ENCODE data around the gene AHRR. TPM values are rescaled to one million over a fixed set of nuclear protein-coding genes. Genes with fewer than 3 reads are reported as not detected.

AHRR gene
- total RNA-seq, 1 donor from 2014 or later = 0.29 TPM

DNA sequence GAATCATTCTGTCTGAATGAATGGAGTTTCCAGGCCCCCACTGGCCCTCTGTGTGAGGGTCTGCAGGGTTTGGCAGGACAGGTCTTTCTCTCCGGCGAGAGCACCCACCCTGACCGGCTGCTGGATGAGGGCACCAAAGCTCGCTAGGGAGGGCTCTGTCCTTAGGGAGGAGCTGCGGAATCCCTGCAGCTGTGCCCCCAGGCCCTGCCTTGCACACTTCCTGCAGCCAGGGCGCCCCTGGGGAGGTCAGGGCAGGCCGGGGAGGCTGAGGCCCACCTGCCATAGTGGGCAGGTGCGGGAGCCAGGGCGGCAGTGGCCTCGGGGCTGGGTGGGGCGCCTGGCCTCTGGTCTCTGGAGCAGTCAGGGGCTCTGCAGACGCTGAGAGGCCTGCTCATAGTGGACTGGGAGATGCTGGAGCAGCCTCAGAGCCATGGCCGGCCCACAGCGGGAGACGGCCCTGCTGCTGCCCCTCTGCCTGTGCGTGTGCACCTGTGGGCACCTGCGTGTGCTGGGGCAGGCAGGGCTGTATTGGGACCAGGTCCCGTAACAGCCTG lies 157.5 kb downstream of the AHRR start:
- DNase-seq (ENCODE audit: low read depth) = no peak
- TF ChIP-seq, protein P1, sequence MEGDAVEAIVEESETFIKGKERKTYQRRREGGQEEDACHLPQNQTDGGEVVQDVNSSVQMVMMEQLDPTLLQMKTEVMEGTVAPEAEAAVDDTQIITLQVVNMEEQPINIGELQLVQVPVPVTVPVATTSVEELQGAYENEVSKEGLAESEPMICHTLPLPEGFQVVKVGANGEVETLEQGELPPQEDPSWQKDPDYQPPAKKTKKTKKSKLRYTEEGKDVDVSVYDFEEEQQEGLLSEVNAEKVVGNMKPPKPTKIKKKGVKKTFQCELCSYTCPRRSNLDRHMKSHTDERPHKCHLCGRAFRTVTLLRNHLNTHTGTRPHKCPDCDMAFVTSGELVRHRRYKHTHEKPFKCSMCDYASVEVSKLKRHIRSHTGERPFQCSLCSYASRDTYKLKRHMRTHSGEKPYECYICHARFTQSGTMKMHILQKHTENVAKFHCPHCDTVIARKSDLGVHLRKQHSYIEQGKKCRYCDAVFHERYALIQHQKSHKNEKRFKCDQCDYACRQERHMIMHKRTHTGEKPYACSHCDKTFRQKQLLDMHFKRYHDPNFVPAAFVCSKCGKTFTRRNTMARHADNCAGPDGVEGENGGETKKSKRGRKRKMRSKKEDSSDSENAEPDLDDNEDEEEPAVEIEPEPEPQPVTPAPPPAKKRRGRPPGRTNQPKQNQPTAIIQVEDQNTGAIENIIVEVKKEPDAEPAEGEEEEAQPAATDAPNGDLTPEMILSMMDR (conservative IDR thresholded peaks at IDR 0.05; ENCODE audit: low read depth, low read length) = no peak
- no peak overlapping the region for H3K4me3 ChIP-seq (ENCODE audit: low read depth, low read length)

DNA sequence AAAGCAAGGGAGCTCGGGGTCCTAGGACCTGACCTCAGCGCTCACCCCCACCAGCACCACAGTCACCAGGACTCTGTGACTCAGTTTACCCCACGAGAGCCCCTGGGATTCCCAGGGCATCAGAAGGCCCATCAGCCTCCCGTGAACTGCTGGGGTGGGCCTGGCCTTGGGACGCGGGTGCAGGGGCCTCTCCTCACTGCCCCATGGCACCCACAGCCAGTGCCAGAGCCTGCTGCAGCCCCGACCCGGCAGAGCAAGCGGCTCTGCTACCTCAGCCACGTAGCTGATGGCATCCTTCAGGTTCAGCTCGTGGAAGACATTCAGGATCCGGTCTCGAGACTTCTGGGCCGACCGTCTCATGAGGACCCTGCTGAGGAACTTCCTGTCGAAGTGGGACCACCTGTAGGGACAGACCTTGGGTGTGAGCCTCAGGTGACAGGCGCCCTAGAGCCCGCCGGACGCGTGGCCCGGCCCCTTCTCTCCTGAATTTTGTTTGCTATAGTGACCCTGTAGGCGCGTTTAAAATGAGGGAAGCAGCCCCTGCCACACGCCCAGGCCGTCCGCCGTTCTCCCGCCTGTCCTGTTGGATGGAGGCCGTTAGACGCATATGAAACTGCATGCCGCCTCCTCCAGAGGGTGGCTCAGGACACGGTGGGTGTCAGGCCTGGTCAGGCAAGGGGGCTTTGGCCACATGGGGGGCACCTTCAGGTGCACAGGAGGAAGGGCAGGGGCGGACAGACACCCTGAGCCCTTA lies 158.2 kb downstream of the AHRR start:
- TF ChIP-seq, protein P1 (conservative IDR thresholded peaks at IDR 0.05; ENCODE audit: low read depth, low read length) = no peak
- DNase-seq (ENCODE audit: low read depth) = no peak
- H3K4me3 ChIP-seq (ENCODE audit: low read depth, low read length) = no peak overlapping the region

DNA sequence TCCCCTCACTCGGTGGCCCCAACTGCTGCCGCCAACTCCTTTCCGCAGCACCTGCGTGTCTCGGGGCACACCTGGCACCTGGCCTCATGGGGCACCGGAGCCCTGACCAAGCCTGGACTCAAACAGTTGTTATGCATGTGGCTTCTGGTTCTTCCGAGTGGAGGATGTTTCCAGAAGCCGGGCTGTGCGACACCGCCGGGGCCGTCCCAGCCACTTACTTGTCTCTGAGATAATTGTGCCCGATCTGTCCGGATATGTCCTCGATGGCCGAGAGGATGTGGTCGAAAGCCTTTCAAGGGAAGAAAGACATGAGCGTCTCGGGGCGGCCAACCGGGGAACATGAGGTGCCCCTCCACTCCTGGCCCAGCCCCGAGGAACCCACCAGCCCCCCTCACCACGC lies 159.8 kb downstream of the AHRR start:
- TF ChIP-seq, protein P1 (conservative IDR thresholded peaks at IDR 0.05; ENCODE audit: low read depth, low read length) = no peak
- H3K4me3 ChIP-seq (ENCODE audit: low read depth, low read length) = no peak overlapping the region
- no peak for DNase-seq (ENCODE audit: low read depth)

DNA sequence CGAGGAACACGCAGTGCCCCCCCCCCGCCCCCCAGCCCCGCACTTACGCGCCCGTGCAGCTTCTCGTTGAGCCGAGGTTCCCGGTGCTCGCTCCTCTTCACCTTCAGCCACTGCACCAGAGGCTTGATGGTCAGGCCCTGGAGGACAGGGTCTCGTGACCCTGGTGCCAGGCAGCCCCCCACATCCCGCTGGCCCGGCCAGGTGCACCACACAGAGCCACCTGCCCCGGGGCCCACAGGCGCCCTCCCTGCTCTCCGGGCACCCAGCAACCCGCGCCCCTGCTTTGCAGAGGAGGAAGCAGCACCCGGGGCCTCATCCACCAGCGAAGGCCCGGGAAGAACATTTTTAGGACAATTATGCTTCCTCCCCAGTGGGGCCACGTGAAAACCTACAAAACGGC lies 160.5 kb downstream of the AHRR start:
- no peak overlapping the region for H3K4me3 ChIP-seq (ENCODE audit: low read depth, low read length)
- TF ChIP-seq, protein P1 (conservative IDR thresholded peaks at IDR 0.05; ENCODE audit: low read depth, low read length) = no peak
- DNase-seq (ENCODE audit: low read depth) = no peak

DNA sequence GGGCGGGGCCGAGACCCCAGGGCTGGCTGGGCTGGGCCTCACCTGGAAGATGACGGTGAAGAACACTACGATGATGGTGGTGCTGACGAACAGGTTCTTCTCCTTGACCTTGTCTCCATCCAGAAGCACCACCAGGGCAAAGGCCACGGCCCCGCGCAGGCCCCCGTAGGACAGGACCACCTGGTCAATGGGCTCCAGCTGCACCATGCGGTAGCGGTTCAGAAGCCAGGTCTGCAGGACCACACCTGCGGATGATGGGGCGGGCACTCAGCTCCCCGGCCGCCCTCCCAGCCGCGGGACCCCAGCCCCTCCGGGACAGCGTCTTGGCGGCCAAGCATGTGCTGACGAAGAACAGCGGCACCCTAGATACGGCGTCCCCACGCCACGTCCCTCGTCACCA lies 161.0 kb downstream of the AHRR start:
- no peak for DNase-seq (ENCODE audit: low read depth)
- no peak overlapping the region for H3K4me3 ChIP-seq (ENCODE audit: low read depth, low read length)
- TF ChIP-seq, protein P1 (conservative IDR thresholded peaks at IDR 0.05; ENCODE audit: low read depth, low read length) = no peak

DNA sequence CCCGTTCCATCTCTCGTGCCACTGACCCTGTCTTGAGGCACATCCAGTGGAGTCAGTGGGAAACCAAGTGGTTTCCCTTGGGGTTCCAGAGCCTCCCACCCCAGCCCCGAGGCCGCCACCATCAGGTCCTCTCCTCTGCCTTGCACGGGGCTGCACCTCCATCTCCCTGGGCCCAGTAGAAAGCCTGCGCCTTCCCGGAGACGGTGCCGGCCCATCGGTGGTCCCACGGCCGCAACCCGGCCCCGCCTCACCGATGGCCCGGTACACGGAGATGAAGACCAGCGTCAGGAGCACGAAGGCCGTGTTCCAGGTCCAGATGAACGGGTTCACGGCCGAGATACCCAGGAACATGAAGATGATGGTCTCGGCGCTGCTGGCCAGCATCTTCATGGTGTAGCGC lies 161.5 kb downstream of the AHRR start:
- TF ChIP-seq, protein P1 (conservative IDR thresholded peaks at IDR 0.05; ENCODE audit: low read depth, low read length) = no peak
- no peak overlapping the region for H3K4me3 ChIP-seq (ENCODE audit: low read depth, low read length)
- no peak for DNase-seq (ENCODE audit: low read depth)

Measured in epithelial cell of proximal tubule (primary cell).